Endothelial cell (in vitro differentiated cells): ENCODE results near the gene MGAT4C. TPM values are rescaled to one million over a fixed set of nuclear protein-coding genes. Genes with fewer than 3 reads are reported as not detected.
"Not testable (repeated sequence)": the region's sequence is repeated elsewhere in the genome, so short reads cannot be mapped to it uniquely, and the experiment has no call there.

Experiments
- DNase-seq: peaks from one replicate; pipeline ENCODE4 v3.0.0; 2021; ENCODE audit warnings: low spot score
- H3K27ac Mint-ChIP-seq: one replicate; pipeline ENCODE4 v1.8.0; 2021; ENCODE audit warnings: mixed read lengths, inconsistent platforms; ENCODE audit not compliant: unreplicated experiment
- H3K27me3 Mint-ChIP-seq: one replicate; pipeline ENCODE4 v1.8.0; 2021; ENCODE audit warnings: mild to moderate bottlenecking, moderate library complexity, mixed read lengths, inconsistent platforms; ENCODE audit not compliant: unreplicated experiment
- H3K36me3 Mint-ChIP-seq: one replicate; pipeline ENCODE4 v1.8.0; 2021; ENCODE audit warnings: mild to moderate bottlenecking, low read depth, mixed read lengths, inconsistent platforms; ENCODE audit not compliant: unreplicated experiment
- H3K4me1 Mint-ChIP-seq: one replicate; pipeline ENCODE4 v1.8.0; 2021; ENCODE audit warnings: mild to moderate bottlenecking, mixed read lengths, inconsistent platforms; ENCODE audit not compliant: unreplicated experiment
- H3K4me3 Mint-ChIP-seq: one replicate; pipeline ENCODE4 v1.8.0; 2021; ENCODE audit warnings: mild to moderate bottlenecking, mixed read lengths, inconsistent platforms; ENCODE audit not compliant: unreplicated experiment
- H3K9me3 Mint-ChIP-seq: one replicate; pipeline ENCODE4 v1.8.0; 2021; ENCODE audit warnings: mixed read lengths, inconsistent platforms; ENCODE audit not compliant: unreplicated experiment
- total RNA-seq: library from RNA; stranded (reverse); fragmentation: NEBNext Ultra II Directional; extraction: Animal tissue kit (Norgen Biotek cat#: 25700); gene quantifications from one replicate; pipeline ENCODE4 v1.2.1, GENCODE V29; 2021; ENCODE audit not compliant: unreplicated experiment
- TF ChIP-seq, protein P1 (sequence below): fragments of 200-600 bp; sonication (generic); IDR thresholded peaks from one replicate; pipeline ENCODE4 v1.5.0; 2021; ENCODE audit warnings: antibody characterized with exemption; ENCODE audit not compliant: unreplicated experiment

The MGAT4C gene
- total RNA-seq, 1 donor from 2014 or later: 1.1 TPM

GRCh38 chr12:86117711-86118110, 138.5 kb downstream of the MGAT4C start:
- Mint-ChIP-seq H3K27ac (no peak overlapping the region), H3K9me3 (no peaks in the 10 kb centered on the region), H3K36me3 (no peaks in the 10 kb centered on the region), H3K4me1 (peaks cover under 1% of the 10 kb centered on the region), H3K4me3 (no peak overlapping the region), H3K27me3 (no peaks in the 10 kb centered on the region)
- TF ChIP-seq, protein P1, sequence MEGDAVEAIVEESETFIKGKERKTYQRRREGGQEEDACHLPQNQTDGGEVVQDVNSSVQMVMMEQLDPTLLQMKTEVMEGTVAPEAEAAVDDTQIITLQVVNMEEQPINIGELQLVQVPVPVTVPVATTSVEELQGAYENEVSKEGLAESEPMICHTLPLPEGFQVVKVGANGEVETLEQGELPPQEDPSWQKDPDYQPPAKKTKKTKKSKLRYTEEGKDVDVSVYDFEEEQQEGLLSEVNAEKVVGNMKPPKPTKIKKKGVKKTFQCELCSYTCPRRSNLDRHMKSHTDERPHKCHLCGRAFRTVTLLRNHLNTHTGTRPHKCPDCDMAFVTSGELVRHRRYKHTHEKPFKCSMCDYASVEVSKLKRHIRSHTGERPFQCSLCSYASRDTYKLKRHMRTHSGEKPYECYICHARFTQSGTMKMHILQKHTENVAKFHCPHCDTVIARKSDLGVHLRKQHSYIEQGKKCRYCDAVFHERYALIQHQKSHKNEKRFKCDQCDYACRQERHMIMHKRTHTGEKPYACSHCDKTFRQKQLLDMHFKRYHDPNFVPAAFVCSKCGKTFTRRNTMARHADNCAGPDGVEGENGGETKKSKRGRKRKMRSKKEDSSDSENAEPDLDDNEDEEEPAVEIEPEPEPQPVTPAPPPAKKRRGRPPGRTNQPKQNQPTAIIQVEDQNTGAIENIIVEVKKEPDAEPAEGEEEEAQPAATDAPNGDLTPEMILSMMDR: no peak
- DNase-seq: no peak

- no peaks in the 10 kb centered on the region for H3K36me3 Mint-ChIP-seq
- H3K4me3 Mint-ChIP-seq: no peak overlapping the region
- H3K27ac Mint-ChIP-seq: no peak overlapping the region
- no peaks in the 10 kb centered on the region for H3K27me3 Mint-ChIP-seq
- no peaks in the 10 kb centered on the region for H3K9me3 Mint-ChIP-seq
- DNase-seq: no peak
- TF ChIP-seq, protein P1: no peak
- no peaks in the 10 kb centered on the region for H3K4me1 Mint-ChIP-seq
These were observed 152.1 kb downstream of the MGAT4C start for GRCh38 chr12:86104087-86104486.

DNA sequence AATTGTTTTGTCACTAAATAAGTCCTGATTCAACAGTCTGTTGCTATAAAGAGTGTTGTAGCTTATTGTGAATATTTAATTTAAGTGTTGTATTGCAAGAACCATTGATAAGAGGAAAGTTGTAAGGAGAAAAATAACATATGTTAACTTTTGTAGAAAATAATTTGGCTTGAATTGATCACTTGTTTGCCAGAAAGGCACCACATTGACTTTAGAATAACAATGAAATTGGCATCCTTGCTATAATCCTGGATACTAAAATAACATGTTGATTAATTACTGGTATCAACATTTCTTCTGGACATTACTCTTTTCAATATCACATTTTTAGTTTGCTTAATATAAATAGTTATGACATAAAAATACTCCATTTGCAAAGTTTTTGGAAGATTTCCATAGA, 159.0 kb downstream of the MGAT4C start:
- TF ChIP-seq, protein P1: no peak
- H3K4me3 Mint-ChIP-seq: no peak overlapping the region

DNA sequence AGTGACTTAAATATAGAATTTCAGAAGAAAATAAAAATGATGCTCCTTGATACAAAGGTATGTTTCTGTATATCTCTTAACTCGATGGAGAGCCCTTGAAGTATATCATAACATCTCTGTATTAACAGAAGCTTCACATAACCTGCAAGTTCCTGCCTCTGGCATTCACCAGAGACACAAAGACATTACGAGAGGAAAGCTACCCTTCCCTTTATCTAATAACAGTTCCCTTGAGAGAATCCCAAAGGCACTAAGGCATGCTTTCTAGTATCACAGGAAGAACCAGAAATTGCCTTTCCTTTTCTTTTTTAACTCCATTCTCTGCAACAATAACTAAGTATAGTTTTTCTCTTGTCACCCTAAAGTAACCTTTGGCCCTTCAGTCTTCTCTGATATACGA, 164.5 kb downstream of the MGAT4C start:
- H3K27me3 Mint-ChIP-seq: no peaks in the 10 kb centered on the region
- no peaks in the 10 kb centered on the region for H3K36me3 Mint-ChIP-seq
- H3K9me3 Mint-ChIP-seq: no peaks in the 10 kb centered on the region
- no peak overlapping the region for H3K4me3 Mint-ChIP-seq
- peak overlapping the region; percentile 77 for H3K27ac Mint-ChIP-seq
- no peak for DNase-seq
- TF ChIP-seq, protein P1: no peak
- peaks cover 9% of the 10 kb centered on the region for H3K4me1 Mint-ChIP-seq

More for the DNA sequence above, 159.0 kb downstream of the MGAT4C start:
- Mint-ChIP-seq H3K4me1 (no peaks in the 10 kb centered on the region), H3K27ac (no peak overlapping the region), H3K9me3 (no peaks in the 10 kb centered on the region), H3K27me3 (no peaks in the 10 kb centered on the region), H3K36me3 (no peaks in the 10 kb centered on the region)
- no peak for DNase-seq

DNA sequence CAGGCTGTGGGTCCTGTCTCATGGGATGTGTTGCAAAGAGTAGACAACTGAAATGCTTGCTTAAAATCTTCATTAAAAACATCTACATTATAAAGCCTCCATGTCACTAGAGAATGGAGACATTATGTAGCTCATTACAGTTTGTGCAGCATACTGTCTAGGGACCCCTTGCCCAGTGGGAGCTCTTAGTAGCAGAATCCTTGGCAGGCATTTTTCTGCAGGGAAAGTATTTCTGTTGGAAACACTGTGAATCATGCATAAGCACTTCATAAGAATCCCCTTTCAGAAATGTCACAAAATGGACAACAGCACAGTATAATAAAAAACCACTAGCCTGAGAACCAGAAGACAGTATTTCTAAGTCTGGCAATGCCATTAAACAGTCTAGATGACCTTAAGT, 174.3 kb downstream of the MGAT4C start:
- Mint-ChIP-seq H3K27me3 (peaks cover 2% of the 10 kb centered on the region), H3K9me3 (no peaks in the 10 kb centered on the region), H3K36me3 (no peaks in the 10 kb centered on the region), H3K4me3 (no peak overlapping the region), H3K27ac (no peak overlapping the region), H3K4me1 (peaks cover 4% of the 10 kb centered on the region)
- TF ChIP-seq, protein P1: no peak
- no peak for DNase-seq

DNA sequence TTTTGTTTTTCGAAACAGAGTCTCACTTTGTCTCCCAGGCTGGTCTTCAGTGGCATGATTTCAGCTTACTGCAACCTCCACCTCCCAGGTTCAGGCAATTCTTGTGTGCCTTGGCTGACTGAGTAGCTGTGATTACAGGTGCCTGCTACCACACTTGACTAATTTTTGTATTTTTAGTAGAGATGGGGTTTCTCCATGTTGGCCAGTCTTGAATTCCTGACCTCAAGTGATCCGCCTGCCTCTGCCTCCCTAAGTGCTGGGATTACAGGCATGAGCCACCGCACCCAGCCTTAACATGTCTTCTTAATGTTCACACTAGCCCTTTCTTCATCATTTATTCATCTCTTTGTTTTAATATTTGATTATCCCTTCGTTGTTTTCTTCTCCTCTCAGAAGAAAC, 197.1 kb downstream of the MGAT4C start:
- DNase-seq, H3K27ac Mint-ChIP-seq, H3K27me3 Mint-ChIP-seq: not testable (repeated sequence)

More for the DNA sequence above, 197.1 kb downstream of the MGAT4C start:
- H3K9me3 Mint-ChIP-seq, H3K36me3 Mint-ChIP-seq, H3K4me3 Mint-ChIP-seq, H3K4me1 Mint-ChIP-seq: not testable (repeated sequence)
